GM18508 (cell line): ENCODE measurements around the gene CORO6.

Experiments
- ATAC-seq: cut with Tn5 transposase; IDR thresholded peaks from one replicate; pipeline ENCODE4 v1.9.1; 2021; ENCODE audit warnings: moderate number of reproducible peaks; ENCODE audit not compliant: insufficient read depth, unreplicated experiment

The CORO6 gene

DNA sequence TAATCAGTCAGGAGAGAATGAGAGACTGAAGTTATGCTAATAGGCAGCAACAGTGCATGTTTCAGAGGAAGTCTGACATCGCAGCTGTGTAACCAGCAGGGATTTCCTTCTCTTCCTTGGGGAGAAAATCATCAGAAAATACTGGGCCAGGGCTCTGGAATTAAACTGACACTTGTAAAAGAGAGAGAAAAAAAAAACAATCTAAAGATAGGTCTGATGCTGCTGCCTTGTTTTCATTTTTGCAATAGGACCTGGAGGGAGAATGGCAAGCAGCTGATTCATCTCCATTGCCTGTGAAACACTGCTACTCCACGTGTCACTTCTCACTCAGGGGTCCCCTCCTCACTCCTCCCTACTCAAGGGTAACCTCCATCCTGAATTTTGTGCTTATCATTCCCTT is 17.7 kb upstream of the CORO6 start:
- ATAC-seq = no peak

DNA sequence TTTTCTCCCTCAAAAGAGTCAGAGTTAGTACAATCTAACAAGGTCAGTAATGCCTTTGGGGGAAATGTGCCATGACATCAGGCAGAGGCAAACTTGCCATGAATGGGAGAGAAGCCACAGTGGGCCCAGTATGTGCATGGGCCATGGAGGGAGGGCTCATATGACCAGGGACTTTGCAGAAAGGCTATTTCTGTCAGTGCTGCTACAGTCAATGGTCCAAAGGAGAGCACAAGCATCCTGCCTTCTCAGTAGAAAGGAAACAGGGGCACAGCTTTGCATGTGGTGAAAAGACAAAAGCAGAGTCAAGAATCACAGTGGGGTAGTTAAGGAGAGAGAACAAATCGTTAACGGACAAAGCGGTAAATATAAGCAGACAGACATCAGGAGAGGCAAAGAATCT is 11.2 kb upstream of the CORO6 start:
- no peak for ATAC-seq

DNA sequence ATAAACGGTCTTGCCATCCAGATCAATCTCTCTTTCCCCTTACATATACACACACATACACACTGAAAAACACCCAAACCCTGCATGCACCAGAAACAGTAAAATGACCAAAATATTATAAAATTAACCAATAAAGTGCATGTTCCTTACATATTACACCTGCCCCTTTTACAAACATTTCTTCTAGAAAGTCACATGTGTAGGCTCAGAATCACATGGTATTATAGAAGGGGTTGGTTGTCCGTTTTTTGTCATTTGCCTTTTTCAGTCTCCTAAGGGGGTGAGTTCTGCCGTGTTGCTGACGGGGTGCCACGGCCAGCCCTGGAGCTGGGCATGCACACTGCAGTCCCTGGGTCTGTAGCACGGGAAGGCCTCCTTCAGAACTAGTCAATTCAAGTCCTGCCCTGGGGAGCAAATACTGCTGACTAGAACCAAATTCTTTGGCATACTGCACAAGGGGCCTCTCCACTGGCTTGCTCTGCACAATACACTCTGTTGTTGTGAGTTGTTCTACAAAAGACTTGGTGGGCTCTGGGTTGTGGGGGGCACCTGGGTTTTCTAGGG is 8.0 kb upstream of the CORO6 start:
- no peak for ATAC-seq

DNA sequence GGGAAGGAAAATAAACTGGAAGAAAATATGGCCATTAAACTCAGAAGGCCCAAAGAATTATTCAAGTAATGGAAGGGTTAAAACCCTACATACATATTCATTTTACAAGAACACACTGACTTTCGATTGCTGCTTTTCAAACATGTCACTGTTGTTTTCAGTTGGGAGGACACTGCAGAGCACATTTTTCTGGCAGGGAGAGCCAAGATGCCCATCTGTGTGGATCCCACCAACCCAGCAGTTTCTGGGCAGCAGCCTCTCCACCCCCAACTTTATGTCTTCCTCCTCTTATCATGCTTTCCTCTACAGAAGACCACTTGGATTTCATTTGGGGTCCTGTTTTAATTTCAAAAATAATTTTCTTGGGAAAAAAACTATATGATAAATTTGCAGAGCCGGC is 7.1 kb upstream of the CORO6 start:
- no peak for ATAC-seq

DNA sequence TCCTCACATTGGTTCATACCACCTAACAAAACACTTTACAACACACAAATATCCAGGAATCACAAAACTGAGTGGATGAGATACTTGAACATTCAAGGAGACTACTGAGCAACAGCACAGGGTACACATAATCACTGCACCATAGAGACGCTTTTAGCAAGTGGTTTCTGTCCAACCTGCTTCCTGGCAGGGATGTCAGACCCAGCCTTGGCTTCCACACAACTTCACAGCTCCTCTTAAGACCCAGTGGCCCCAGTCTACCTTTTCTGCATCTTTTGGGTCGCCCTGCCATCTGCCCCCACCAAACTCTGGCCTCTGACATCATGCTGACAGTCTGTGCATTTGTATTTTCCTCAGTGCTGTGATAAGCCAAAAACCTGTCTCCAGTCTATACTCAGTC is 5.9 kb upstream of the CORO6 start:
- ATAC-seq = no peak

DNA sequence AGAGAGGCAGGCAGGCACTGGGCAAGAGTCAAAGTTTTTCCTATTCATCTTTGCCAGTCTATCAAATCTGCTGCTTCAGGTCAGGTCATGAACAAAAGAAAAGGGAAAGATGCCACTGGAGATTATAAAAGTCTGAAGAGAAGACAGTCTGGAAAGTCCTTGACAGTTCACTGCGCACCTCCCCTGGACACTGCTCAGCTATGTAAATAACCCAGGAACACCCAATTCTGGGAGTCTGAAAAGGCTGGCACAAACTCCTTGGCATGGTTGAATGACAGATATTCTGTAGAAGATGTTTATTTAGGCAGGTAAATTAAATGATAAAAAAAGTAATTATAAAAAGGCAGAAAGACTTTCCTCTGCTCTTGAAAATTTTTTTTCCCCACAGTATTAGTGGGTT is 5.2 kb upstream of the CORO6 start:
- no peak for ATAC-seq

DNA sequence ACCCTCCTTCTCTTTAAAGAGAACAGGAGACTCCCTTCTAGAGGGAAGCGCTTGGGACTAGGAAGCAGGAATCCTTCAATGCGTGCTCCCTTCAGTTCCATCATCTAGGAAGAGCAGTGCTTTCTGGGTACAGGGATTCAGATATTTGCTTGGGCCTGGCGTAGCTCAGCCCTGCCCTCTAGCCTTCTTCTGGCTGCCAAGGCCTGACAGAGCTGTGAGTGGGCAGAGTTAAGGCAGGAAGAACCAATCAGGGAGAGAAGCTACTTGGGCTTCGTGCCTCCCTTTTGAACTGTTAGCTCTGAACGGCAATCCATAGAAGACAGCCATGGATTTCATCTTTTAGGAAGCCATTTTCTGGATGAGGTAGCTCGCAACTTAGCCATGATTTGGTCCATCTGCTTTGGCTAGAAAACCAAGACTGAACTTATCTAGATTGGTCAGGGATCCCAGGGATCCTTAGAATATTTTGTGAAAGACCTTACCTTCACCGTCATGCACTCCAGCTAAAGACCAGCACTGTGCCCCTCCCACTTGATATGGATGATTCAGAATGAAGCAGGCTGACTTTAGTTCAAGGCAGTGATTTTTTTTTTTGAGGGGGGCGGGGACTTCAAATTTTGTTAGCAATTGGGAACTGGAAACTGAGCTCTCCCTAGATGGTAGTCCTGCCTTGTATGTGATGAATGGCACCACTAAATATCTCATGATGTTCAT is 2.5 kb upstream of the CORO6 start:
- ATAC-seq = no peak

DNA sequence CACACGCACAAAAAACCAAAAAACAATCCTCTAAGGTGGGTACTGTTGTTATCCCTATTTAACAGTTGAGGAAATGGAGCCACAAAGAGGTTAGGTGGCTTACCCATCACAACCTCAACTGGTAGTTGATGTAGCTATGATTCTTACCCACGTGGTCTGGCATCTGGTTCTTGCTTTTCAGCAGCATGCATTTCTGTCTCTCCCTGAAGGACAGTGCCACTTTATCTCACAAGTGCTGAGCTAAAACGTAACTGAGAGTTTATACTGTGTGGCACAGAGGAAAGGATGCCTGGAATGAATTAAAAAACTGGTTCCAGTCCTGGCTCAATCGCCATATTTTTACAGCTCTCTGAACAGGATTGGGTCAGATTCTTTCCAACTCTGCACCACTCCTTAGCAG is 1.9 kb upstream of the CORO6 start:
- no peak for ATAC-seq

DNA sequence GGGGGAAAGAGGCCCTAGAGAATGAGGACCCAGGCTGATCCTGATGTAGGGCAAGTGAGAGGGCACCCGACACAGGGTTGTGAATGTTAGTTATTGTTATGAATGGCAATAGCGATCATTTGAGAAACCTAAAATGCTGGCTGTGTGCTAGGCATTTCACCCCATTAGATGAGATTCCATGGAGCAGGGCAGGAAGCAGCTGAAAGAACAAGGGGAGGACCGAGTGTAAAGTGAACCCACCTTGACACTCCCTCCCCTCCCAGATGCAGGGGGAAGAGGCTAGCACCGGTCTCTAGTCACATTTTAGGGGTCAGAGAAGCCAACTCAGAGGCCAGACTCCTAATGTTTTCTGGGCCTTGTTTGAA is 553 bp upstream of the CORO6 start:
- ATAC-seq = no peak

DNA sequence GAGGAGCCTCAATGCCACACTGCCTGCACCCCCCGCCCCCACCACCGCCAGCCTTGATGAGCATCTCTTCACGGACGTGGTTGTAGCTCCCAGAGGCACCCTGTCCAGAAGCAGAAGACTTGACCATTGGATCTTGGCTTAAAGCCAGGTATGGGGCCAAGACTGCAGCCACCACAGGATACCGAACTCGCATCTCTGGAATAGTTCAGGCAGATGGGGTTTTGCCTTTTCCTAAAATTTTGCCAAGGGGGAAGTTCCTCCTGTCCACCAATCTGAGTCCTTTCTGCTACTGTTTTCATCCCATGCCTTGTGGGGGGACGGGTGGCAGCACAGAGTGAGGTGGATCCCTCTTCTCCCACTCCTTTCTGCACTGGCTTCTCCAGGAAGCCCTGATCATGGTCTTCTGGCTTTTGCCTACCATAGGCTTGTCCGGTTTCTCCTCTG is 939 bp downstream of the CORO6 start:
- no peak for ATAC-seq

DNA sequence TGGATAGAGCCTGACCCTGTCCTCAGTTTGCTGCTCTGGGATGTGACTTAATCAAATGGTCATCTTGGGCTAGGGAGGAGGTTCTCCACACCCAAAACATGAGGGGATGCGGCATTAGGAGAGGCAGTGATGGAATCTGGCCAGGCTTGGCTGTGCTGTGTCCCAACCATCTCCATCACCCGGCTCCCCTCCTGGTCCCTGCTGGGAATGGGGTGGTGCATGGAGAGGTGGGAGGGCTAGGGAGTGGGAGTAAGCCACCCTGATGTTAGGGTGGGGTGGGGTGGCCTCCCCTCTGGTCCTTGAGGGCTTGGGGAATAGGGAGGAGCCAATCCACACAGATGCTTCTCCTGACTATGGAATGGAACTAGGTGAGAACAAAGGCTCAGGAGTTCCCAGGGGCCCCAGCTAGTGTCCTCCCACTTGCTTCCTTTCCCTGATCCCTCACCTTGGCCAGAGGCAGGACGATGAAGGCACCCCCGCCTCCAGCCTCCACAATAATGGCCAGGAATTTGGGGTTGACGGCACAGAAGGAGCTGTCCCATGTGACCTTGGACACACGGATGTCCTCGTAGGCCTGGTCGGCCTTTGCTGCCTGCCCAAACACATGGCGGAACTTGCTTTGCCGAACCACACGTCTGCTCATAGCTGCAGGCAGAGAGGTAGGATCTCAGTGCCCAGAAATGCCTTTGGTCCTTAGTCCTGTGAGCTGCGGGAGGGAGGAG is 1.8 kb downstream of the CORO6 start:
- ATAC-seq = no peak

DNA sequence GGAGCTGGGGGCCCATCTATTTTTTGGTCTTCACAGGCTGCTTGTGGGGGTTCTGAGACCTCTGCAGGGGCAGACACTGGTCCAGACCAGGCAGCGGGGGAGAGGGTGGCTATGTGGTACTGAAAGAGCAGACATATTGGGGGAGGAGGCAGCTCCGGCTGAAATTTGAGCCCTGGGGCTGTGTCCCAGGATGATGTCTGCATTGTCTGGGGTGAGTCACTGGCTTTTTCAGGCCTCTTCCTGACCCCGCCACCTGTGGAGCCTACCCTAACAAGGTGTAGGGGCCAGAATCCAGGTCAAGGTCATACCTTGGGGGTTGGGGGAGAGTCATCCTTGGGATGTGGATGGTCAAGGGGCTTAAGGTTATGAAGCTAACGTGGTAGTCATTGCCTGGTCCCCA is 2.4 kb downstream of the CORO6 start:
- no peak for ATAC-seq

DNA sequence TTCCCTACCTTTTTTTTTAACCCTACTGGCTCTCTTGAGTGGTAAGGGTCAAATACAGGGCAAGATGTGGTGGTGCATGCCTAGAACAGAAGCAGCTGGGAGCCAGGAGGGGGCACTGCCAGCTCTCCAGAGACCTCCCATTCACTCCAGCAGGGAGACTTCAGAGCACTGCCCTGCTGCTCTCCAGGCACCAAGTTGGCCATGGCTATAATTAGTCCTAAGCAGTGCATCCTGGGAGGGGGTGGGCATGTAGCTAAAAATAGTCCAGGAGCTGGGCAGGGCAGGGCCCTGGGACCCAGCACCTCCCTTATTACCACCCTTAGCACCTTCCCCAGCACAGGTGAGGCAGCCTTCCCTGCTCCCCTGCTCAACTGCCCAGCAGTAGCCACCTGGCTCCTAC is 3.5 kb downstream of the CORO6 start:
- no peak for ATAC-seq

DNA sequence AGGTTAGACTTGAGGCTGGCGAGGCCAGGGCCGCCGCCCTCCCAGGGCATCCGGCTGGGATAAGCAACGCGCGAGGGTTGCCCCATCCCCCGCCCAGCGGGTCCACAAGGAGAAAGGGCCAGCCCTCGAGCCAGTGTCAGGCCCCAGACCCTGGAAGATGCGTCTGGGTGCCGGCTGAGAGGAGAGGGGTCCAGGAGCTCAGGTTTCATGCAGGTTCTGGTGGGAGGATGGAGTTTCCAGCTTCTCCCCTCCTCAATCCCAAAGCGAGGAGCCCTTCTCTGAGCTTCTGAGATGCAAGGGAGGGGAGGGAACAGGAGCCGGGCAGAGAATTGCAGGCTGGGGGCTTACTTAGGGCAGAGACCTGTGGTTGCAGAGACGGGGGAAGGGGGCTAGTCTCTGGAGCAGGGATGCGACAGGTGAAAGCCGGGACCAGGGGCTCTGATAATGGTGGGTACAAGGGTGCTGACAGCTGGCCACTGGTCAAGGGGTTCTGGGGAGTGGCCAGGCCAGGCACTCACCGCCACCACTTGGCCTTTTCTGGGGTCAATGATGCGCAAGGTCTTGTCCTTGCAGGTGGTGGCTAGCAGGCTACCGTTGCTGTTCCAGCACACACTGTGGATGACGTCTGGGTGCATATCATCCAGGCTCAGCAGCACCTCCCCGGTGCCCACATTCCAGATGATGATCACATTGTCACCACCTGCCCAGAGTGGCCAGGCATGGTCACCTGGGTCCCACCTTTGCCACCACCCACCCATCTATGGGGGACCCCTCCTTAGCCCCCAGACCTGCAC is 4.2 kb downstream of the CORO6 start:
- ATAC-seq = no peak

DNA sequence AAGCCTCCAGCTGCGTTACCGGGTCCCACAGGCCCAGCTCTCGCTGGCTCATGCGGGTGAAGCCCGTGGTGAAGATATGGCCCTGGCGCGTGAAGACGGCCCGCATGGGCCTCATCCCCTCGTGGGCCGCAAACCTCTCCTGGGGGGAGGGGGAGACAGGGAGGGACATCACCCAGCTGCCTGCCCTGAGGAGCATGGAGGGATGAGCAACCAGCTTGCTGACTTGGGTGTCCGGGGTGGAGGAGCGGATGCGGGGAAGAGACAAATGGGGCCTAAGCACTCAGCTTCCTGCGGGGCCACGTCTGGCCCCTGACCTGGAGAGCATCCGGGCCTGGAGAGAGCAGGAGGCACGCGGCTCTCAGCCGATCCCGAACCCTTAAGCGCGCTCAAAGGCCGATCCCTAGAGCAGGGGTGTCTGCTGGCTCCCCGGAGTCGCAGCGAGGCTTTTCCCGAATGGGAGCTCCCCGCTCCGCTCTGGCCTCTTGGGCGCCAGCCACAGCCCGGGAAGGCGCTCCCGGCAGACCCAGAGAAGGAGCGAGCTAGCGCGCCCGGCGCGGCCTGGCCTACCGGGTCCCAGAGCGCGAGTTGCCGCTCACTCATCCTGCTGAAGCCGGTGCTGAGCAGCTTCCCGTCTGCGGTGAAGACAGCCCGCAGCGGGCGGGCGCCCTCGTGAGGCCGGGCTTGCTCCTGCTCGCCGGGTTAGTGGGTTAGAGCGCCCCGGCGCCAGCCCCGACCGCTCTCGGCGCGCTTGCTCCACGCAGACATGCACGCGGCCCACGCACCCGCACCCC is 5.0 kb downstream of the CORO6 start:
- ATAC-seq = no peak

DNA sequence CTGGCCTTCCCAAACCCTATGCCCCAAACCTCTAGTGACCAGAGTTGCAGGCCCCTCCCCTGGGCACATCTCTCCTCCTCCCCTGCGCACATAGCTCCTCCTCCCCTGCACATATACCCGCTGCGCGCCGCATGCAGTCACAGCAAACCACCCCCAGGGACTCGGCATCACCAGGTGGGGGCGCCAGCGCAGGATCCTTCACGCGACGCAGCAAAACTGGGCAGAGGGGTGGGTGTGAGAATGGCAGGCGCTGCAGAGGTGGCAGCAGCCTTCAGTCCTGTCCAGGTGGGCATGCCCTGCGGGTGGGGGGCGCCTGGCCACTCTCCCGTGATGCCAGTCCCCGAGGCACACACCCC is 5.6 kb downstream of the CORO6 start:
- ATAC-seq = no peak

DNA sequence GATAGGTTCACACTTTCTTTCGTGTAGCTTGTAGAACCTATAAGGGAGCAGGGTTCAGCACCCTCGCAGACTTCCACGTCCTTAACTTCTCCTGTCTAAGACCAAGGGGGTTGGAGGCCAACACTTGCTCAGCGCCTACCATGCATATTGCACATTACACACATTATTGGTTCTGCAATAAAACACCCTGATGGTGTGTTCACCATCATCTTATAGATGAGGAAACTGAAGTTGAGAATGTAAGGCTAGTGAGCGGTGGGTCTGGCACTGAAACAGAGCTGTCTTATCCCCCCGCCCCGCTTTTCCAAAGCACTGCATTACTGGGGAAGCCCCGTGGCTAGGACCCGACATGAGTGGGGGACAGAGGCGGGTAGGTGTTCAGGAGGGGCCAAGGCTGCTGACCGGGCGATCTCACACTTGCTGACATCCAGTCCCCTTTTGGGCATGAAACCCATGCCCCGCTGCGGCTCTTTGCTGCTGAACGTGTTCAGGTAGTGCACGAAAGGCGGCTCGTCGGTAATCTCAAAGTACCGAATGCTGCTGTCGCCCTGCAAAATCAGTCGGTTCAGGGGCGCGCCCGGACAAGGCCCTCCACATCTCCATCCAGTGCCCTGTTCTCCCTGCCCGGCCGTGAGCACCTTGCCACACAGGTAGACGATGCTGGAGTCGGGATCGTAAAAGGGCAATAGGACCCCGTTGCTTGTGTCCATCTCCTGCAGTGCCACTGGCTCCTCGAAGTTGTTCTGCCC is 6.2 kb downstream of the CORO6 start:
- ATAC-seq = no peak

DNA sequence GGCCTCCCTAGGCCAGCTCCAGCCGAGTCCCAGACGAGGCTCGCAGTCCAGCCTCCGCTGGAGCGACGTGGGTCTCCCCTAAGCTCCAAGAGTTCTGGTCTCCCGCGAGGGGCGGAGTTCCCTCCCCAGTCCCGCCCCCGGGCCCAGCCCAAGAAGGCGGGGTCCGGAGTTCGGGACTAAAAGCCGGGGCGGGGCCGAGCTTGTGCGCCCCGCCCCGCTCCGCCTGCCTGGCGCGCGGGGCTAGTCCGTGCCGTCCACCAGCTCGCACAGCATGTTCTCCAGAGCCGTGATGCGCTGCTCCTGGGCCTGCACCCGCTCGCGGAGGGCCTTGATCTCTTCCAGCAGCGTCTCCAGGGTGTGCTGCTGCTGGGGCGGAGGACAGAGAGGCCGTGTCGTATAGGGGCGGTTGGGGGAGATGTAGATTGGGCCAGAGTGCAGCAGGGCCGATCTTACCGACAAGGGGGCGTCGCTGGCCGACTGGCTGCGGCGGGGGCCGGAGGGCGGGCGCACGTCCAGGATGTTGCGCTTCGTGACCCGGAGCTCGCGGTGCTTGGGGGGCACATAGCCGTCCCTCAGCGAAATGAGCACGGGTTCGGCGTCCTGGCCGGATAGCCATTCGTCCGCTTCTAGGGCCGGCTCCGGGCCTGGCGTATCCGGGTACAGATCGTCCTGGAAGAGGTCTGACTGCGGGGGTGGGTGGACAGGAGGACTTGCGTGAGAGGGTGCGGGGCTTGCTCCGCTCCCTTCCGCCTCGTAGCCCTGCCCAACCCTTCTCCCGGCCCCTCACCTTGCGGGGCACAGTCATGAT is 7.0 kb downstream of the CORO6 start:
- ATAC-seq = no peak

DNA sequence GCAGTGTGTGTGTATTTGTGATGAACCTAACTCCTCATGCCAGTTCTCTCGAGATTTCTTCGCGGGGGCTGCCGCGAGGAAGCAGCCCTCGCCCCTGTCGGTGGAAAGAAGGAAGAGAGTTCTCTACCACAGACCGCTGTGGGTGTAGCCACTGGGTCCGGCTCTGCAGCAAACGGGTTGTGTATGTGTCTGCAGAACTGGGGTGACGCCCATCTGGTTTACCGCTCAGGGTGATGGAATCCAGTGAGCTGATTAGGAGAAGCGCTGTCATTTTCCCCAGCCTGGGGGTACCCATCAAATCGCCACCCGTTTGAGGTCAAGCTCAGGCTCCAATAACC is 7.7 kb downstream of the CORO6 start:
- no peak for ATAC-seq
